Measurements from ENCODE around the gene MYBPHL.
"Not testable (repeated sequence)": the region's sequence is repeated elsewhere in the genome, so short reads cannot be mapped to it uniquely, and the experiment has no call there.

Gene MYBPHL

DNA sequence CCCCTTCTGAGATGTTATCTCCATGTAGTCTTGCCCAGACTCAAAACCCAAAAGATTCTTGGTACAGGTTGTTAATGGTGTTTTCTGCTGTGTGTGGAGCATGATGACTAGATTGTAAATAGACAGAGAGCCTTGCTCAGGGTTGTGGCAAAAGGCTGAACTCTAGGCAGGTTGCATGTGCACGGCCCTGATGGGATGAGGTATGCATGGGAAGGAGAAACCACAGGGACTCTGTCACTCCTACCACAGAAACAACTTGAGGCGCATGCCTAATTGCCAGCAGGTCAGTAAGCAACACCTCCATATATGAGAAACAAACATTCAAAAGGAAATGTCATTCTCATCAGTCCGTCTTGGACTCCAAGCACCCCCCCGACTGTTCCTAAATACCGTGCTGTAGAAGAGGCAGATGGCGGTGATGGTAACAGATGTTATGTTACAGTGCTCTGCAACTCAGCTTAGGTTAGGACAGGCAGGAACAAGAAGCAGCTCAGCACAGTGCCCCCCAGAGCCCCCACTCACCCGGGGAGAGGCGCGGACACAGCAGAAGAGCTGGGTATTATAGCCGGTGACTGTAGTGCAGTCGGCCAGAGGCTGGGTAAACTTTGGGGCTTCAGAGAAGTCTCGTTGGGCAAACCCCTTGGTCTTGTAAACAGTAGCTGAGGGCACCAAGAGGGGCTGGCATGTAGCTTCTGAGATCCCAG lies 10.9 kb downstream of the MYBPHL start:
- no peaks in the 10 kb centered on the region for H3K36me3 ChIP-seq (ENCODE audit: control insufficient read depth in 1 of 2, insufficient read depth in 2 of 2, low read length in 2 of 2)
- no peaks in the 10 kb centered on the region for H3K27me3 ChIP-seq (ENCODE audit: control insufficient read depth in 1 of 2, insufficient read depth in 2 of 2, low read length in 2 of 2)
- H3K9ac ChIP-seq (ENCODE audit: low read depth in 1 of 2, low read length in 2 of 2) = no peak overlapping the region
- H3K27ac ChIP-seq (ENCODE audit: low read depth, low read length) = no peak overlapping the region
- H3K4me3 ChIP-seq (ENCODE audit: low read depth in 1 of 2, low read length in 2 of 2) = no peak overlapping the region
- peaks cover 0 to 7% of the 10 kb centered on the region in 2 donors for H3K4me1 ChIP-seq (ENCODE audit: control insufficient read depth in 1 of 2, insufficient read depth in 2 of 2, low read length in 2 of 2)
- no peaks in the 10 kb centered on the region for H3K9me3 ChIP-seq (ENCODE audit: control insufficient read depth in 1 of 2, low read length in 2 of 2)

DNA sequence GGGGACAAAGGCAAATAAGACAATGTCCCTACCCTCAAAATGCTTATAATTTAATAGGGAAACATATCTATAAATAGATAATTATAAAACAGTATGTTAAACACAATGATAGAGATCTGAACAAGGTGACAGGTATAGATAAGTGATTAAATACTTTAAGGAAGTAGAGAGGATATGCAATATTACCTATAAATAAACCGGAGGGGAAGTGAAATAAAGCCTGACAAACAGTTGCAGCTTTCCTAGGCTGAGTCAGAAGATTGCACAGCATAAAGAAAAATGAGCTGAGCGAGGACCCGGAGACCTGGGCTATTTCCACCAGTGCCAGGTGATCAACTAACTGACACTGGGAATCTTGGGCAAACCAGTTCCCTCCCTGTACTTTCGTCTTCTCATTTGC lies 12.3 kb downstream of the MYBPHL start:
- Histone ChIP-seq H3K4me3 (ENCODE audit: low read depth in 1 of 2, low read length in 2 of 2) (no peak overlapping the region), H3K9me3 (ENCODE audit: control insufficient read depth in 1 of 2, low read length in 2 of 2) (no peaks in the 10 kb centered on the region), H3K27ac (ENCODE audit: low read depth, low read length) (no peak overlapping the region), H3K9ac (ENCODE audit: low read depth in 1 of 2, low read length in 2 of 2) (no peak overlapping the region), H3K36me3 (ENCODE audit: control insufficient read depth in 1 of 2, insufficient read depth in 2 of 2, low read length in 2 of 2) (no peaks in the 10 kb centered on the region), H3K4me1 (ENCODE audit: control insufficient read depth in 1 of 2, insufficient read depth in 2 of 2, low read length in 2 of 2) (peaks cover 0 to under 1% of the 10 kb centered on the region in 2 donors), H3K27me3 (ENCODE audit: control insufficient read depth in 1 of 2, insufficient read depth in 2 of 2, low read length in 2 of 2) (no peaks in the 10 kb centered on the region)

DNA sequence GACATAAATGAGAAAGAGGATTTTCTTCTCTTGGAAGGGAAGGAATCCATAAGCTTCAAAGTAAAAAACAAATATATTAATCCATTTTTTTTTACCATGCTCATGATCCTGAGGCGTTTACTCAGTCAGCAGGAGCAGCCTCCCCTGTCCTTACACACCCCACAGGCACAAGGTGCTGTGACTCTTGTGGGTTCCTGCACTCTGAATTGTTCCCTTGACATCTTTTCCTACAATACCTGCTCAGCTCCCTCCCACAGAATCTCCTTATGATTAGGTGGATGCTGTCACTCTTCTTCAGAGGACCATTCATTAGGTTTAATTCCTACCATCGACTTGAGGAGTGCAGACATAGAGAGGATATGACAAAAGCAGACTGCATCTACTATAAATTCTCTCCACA lies 13.8 kb downstream of the MYBPHL start:
- H3K4me1 ChIP-seq (ENCODE audit: control insufficient read depth in 1 of 2, insufficient read depth in 2 of 2, low read length in 2 of 2) = no peaks in the 10 kb centered on the region

DNA sequence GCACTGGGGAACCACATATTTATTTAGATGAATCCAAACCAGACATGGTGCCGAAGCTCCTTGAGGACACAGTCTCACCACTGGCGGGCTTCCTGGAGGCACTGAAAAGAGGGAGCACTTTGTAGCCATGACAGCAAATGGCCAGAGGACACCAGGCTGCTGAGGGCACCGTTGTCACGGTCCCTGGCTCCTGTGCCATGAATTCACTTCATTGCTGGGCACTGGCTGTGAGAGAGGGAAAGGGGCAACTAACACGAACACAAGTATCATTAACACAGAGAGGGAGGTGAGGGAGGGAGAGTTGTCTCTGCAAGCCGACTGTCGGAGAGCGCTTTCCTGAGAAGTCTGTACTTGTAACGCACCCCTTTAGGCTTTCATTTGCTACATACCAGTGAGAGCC lies 14.4 kb downstream of the MYBPHL start:
- no peak overlapping the region for H3K27ac ChIP-seq (ENCODE audit: low read depth, low read length)

More for the DNA sequence above, 13.8 kb downstream of the MYBPHL start:
- Histone ChIP-seq H3K9ac (ENCODE audit: low read depth in 1 of 2, low read length in 2 of 2) (no peak overlapping the region), H3K4me3 (ENCODE audit: low read depth in 1 of 2, low read length in 2 of 2) (no peak overlapping the region), H3K9me3 (ENCODE audit: control insufficient read depth in 1 of 2, low read length in 2 of 2) (no peaks in the 10 kb centered on the region), H3K27ac (ENCODE audit: low read depth, low read length) (no peak overlapping the region), H3K27me3 (ENCODE audit: control insufficient read depth in 1 of 2, insufficient read depth in 2 of 2, low read length in 2 of 2) (no peaks in the 10 kb centered on the region), H3K36me3 (ENCODE audit: control insufficient read depth in 1 of 2, insufficient read depth in 2 of 2, low read length in 2 of 2) (no peaks in the 10 kb centered on the region)

DNA sequence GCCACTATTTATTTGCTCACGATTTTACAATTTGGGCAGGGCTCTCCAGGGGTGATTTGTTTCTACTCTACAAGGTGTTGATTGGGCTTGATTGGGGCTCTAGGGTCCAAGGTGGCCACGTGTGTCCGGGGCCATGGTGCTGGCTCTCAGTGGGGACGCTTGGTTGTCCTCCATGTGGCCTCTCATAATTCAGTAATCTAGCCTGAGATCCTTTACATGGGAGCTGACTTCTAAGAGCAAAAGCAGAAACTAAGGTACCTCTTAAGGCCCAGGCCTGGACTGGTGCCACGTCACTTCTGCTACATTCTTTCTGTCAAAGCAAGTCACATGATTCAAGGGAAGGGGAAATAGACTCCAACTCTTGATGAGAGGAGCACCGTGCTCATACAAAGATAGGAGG lies 15.8 kb downstream of the MYBPHL start:
- H3K4me1 ChIP-seq (ENCODE audit: control insufficient read depth in 1 of 2, insufficient read depth in 2 of 2, low read length in 2 of 2) = no peaks in the 10 kb centered on the region
- H3K36me3 ChIP-seq (ENCODE audit: control insufficient read depth in 1 of 2, insufficient read depth in 2 of 2, low read length in 2 of 2) = no peaks in the 10 kb centered on the region
- H3K27ac ChIP-seq (ENCODE audit: low read depth, low read length) = no peak overlapping the region
- no peak overlapping the region for H3K9ac ChIP-seq (ENCODE audit: low read depth in 1 of 2, low read length in 2 of 2)
- H3K27me3 ChIP-seq (ENCODE audit: control insufficient read depth in 1 of 2, insufficient read depth in 2 of 2, low read length in 2 of 2) = no peaks in the 10 kb centered on the region
- no peak overlapping the region for H3K4me3 ChIP-seq (ENCODE audit: low read depth in 1 of 2, low read length in 2 of 2)
- H3K9me3 ChIP-seq (ENCODE audit: control insufficient read depth in 1 of 2, low read length in 2 of 2) = no peaks in the 10 kb centered on the region

More for the DNA sequence above, 14.4 kb downstream of the MYBPHL start:
- H3K27me3 ChIP-seq (ENCODE audit: control insufficient read depth in 1 of 2, insufficient read depth in 2 of 2, low read length in 2 of 2) = no peaks in the 10 kb centered on the region
- no peak overlapping the region for H3K4me3 ChIP-seq (ENCODE audit: low read depth in 1 of 2, low read length in 2 of 2)
- no peaks in the 10 kb centered on the region for H3K9me3 ChIP-seq (ENCODE audit: control insufficient read depth in 1 of 2, low read length in 2 of 2)
- H3K9ac ChIP-seq (ENCODE audit: low read depth in 1 of 2, low read length in 2 of 2) = no peak overlapping the region
- no peaks in the 10 kb centered on the region for H3K4me1 ChIP-seq (ENCODE audit: control insufficient read depth in 1 of 2, insufficient read depth in 2 of 2, low read length in 2 of 2)
- no peaks in the 10 kb centered on the region for H3K36me3 ChIP-seq (ENCODE audit: control insufficient read depth in 1 of 2, insufficient read depth in 2 of 2, low read length in 2 of 2)

DNA sequence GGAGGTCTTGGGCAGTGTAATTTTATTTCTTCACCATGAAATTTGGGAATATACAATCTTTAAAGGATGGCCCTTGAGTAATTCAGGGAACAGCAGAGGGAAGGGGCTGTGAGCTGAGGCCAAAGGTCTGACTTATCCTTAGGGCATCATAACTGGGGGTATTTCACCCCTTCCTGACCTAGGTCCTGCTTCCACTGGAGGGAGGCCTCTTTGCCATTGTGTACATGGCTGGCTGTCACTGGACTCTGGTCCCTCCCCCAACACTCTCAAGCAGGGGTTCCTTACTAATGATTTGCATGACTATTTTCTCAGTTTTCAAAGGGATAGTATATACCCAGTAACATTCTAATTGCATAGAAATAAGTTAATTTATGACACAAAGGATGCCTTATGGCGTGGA lies 16.7 kb downstream of the MYBPHL start:
- Histone ChIP-seq H3K27ac (ENCODE audit: low read depth, low read length) (no peak overlapping the region), H3K9me3 (ENCODE audit: control insufficient read depth in 1 of 2, low read length in 2 of 2) (no peaks in the 10 kb centered on the region), H3K36me3 (ENCODE audit: control insufficient read depth in 1 of 2, insufficient read depth in 2 of 2, low read length in 2 of 2) (no peaks in the 10 kb centered on the region), H3K27me3 (ENCODE audit: control insufficient read depth in 1 of 2, insufficient read depth in 2 of 2, low read length in 2 of 2) (no peaks in the 10 kb centered on the region), H3K4me1 (ENCODE audit: control insufficient read depth in 1 of 2, insufficient read depth in 2 of 2, low read length in 2 of 2) (no peaks in the 10 kb centered on the region), H3K4me3 (ENCODE audit: low read depth in 1 of 2, low read length in 2 of 2) (no peak overlapping the region), H3K9ac (ENCODE audit: low read depth in 1 of 2, low read length in 2 of 2) (no peak overlapping the region)

DNA sequence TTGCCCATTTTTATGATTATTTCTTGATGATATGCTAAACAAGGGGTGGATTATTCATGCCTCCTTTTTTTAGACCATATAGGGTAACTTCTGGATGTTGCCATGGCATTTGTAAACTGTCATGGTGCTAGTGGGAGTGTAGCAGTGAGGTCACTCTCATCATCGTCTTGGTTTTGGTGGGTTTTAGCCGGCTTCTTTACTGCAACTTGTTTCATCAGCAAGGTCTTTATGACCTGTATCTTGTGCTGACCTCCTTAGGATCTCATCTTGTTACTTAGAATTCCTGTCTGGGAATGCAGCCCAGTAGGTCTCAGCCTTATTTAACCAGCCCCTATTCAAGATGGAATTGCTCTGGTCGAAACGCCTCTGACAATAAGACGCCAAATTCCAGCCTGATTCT lies 20.0 kb downstream of the MYBPHL start:
- not testable (repeated sequence) for H3K36me3 ChIP-seq (ENCODE audit: control insufficient read depth in 1 of 2, insufficient read depth in 2 of 2, low read length in 2 of 2); H3K4me3 ChIP-seq (ENCODE audit: low read depth in 1 of 2, low read length in 2 of 2); H3K9ac ChIP-seq (ENCODE audit: low read depth in 1 of 2, low read length in 2 of 2); H3K27ac ChIP-seq (ENCODE audit: low read depth, low read length); H3K27me3 ChIP-seq (ENCODE audit: control insufficient read depth in 1 of 2, insufficient read depth in 2 of 2, low read length in 2 of 2); H3K9me3 ChIP-seq (ENCODE audit: control insufficient read depth in 1 of 2, low read length in 2 of 2)
- peaks cover 15 to 23% of the 10 kb centered on the region in 2 donors for H3K4me1 ChIP-seq (ENCODE audit: control insufficient read depth in 1 of 2, insufficient read depth in 2 of 2, low read length in 2 of 2)

DNA sequence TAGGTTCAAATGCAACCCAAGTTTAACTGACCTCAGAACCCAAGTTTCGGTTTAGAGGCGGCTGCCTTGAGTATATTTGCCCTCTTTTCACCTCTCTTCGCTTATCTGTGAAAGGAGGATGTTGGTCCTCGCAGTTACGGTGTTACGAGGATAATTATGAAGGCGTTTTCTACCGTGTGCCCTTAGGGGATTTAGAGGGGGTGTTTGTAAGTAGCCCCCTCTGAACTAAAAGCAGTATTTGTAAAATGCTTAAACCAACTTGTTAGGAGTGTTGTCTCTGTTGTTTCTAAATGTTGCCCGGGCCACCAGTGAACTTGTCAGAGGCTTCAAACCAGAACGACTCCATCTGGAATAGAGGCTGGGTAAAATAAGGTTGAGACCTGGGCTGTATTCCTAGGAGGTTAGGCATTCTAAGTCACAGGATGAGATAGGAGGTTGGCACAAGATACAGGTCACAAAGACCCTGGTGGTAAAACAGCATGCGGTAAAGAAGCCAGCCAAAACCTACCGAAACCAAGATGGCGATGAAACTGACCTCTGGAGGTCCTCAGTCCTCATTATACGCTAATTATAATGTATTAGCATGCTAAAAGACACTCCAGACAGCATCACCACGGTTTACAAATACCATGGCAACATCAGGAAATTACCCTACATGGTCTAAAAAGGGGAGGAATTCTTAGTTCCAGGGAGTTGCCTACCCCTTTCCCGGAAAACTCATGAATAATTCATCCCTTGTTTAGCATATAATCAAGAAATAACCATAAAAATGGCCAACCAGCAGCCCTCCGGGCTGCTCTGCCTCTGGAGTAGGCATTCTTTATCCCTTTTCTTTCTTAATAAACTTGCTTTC lies 22.8 kb downstream of the MYBPHL start:
- H3K9ac ChIP-seq (ENCODE audit: low read depth in 1 of 2, low read length in 2 of 2) = peak overlapping the region; percentile 61 to 77
- peak overlapping the region; percentile 74 to 97 for H3K4me3 ChIP-seq (ENCODE audit: low read depth in 1 of 2, low read length in 2 of 2)
- peaks cover 0 to 8% of the 10 kb centered on the region in 2 donors for H3K36me3 ChIP-seq (ENCODE audit: control insufficient read depth in 1 of 2, insufficient read depth in 2 of 2, low read length in 2 of 2)
- H3K4me1 ChIP-seq (ENCODE audit: control insufficient read depth in 1 of 2, insufficient read depth in 2 of 2, low read length in 2 of 2) = peaks cover 17 to 24% of the 10 kb centered on the region in 2 donors
- no peaks in the 10 kb centered on the region for H3K27me3 ChIP-seq (ENCODE audit: control insufficient read depth in 1 of 2, insufficient read depth in 2 of 2, low read length in 2 of 2)
- H3K27ac ChIP-seq (ENCODE audit: low read depth, low read length) = peak overlapping the region; percentile 48
- H3K9me3 ChIP-seq (ENCODE audit: control insufficient read depth in 1 of 2, low read length in 2 of 2) = no peaks in the 10 kb centered on the region

DNA sequence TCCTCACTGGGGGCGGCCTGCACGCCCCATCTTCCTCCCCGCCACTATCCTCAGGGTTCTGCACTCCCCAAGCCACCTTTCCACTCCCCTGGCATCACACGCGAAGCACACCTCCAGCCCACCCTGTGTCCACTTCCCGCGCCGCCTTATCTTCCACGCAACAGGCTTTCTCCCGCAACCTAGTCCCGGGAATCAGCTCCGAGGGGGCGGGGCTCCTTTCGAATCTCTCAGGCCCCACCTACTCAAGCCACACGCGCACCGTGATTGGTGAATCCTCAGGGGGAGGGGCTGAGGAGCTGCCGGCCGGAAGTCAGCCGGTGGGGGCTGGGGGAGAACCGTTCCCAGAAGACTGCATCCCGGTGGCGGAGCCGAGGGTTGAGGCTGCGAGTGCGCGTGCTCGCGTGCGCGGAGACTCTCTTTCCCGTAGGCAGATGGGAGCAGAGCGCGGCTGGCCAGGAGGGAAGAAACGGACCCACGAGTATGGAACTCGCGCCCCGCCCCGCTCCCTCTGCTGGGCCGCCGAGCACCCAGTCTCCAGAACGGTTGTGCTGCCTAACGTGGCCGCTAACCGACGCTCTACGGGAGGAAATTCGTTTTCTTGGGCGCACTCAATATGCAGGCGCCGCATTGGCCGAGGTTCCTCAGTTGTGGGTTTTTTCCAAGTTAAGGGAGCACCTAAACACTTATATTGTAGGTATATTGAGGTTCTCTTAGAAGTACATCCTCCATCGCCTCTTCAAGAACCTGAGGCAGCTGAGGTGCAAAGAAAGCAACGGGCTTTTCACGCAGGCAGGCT lies 23.7 kb downstream of the MYBPHL start, which contains the start of gene PSRC1:
Gene PSRC1 (minus strand): TSS at position 194 of the 796 bp plus-strand sequence.
- H3K9ac ChIP-seq (ENCODE audit: low read depth in 1 of 2, low read length in 2 of 2) = peak within 1 kb of the TSS; percentile 61 to 86
- peaks cover 0 to 8% of the 10 kb centered on the region in 2 donors for H3K36me3 ChIP-seq (ENCODE audit: control insufficient read depth in 1 of 2, insufficient read depth in 2 of 2, low read length in 2 of 2)
- peak within 1 kb of the TSS; percentile 74 to 97 for H3K4me3 ChIP-seq (ENCODE audit: low read depth in 1 of 2, low read length in 2 of 2)
- peaks cover 20 to 24% of the 10 kb centered on the region in 2 donors for H3K4me1 ChIP-seq (ENCODE audit: control insufficient read depth in 1 of 2, insufficient read depth in 2 of 2, low read length in 2 of 2)
- H3K27me3 ChIP-seq (ENCODE audit: control insufficient read depth in 1 of 2, insufficient read depth in 2 of 2, low read length in 2 of 2) = no peaks in the 10 kb centered on the region
- no peaks in the 10 kb centered on the region for H3K9me3 ChIP-seq (ENCODE audit: control insufficient read depth in 1 of 2, low read length in 2 of 2)
- peak within 1 kb of the TSS; percentile 48 for H3K27ac ChIP-seq (ENCODE audit: low read depth, low read length)

Measured in duodenal mucosa (tissue), 2 donors.